HCT116 (cell line): ENCODE results near the gene CAB39. TPM values are rescaled to one million over a fixed set of nuclear protein-coding genes. Genes with fewer than 3 reads are reported as not detected.
A peak's percentile ranks its signal among the peaks of the same experiment; 100 is the strongest.

Experiments used
- ATAC-seq: fragments of 200-7000 bp; cut with Tn5 transposase; 2 replicates; pipeline ENCODE4 v1.9.1; 2020; ENCODE audit warnings: mild to moderate bottlenecking, moderate library complexity
- BruUV-seq: library from RNA; stranded (reverse); fragments of 400-500 nt; replicated peaks from 2 replicates; lab custom pipeline; 2021; lab: Mats Ljungman, UMichigan
- CTCF ChIA-PET: fragments of 300-600 bp; sonication (Branson Sonifier 250); formaldehyde crosslinking; loops from one replicate; lab custom pipeline; 2021; ENCODE audit warnings: antibody characterized with exemption; lab: Charles Lee
- POLR2A ChIA-PET: fragments of 300-600, 350-600 bp; sonication (Branson Sonifier 250); formaldehyde crosslinking; loops from one replicate; lab custom pipeline; 2021; ENCODE audit warnings: antibody characterized with exemption; lab: Charles Lee
- RAD21 ChIA-PET, 2 experiments: fragments of 300-600 bp; sonication (Branson Sonifier 250); formaldehyde crosslinking; loops; one replicate each; lab custom pipeline; 2023; ENCODE audit warnings: low total read pairs in 2 of 2; ENCODE audit not compliant: uncharacterized antibody in 2 of 2, unreplicated experiment in 2 of 2, low non-redundant PET in 1 of 2; lab: Charles Lee
- DNase-seq: peaks from one replicate; pipeline ENCODE4 v3.0.0-alpha.2; 2010; ENCODE audit warnings: low read depth, low spot score
- H2AFZ ChIP-seq: fragments of 200-600 bp; shearing (Covaris generic), sonication (generic); 2 replicates; pipeline ENCODE4 v1.6.1; 2017; ENCODE audit warnings: low read depth, mixed run types, mixed read lengths, antibody characterized with exemption, low read length; ENCODE audit not compliant: poor library complexity, severe bottlenecking
- H3K27ac ChIP-seq: 2 replicates; pipeline ENCODE4 v1.5.1; 2012; ENCODE audit warnings: low read depth, low read length
- H3K27me3 ChIP-seq: fragments of 200-600 bp; sonication (generic); 2 replicates; pipeline ENCODE4 v1.6.1; 2016; ENCODE audit warnings: mixed run types, low read length, mixed read lengths; ENCODE audit not compliant: insufficient read depth
- H3K36me3 ChIP-seq, 2 experiments: fragments of 200-500 bp in 1 of 2; fragments of 200-600 bp in 1 of 2; sonication (Bioruptor generic) in 1 of 2; sonication (generic) in 1 of 2; 2 replicates each; pipeline versions ENCODE4 v1.5.1 to v1.6.1; 2014 to 2016; ENCODE audit warnings: low read length in 2 of 2, inconsistent platforms in 1 of 2, mixed read lengths in 1 of 2, mixed run types in 1 of 2; ENCODE audit not compliant: insufficient read depth in 2 of 2, control insufficient read depth in 1 of 2
- H3K4me1 ChIP-seq, 2 experiments: fragments of 200-600 bp in 1 of 2; sonication (generic) in 1 of 2; 2 replicates each; pipeline versions ENCODE4 v1.5.1 to v1.6.1; 2012 to 2017; ENCODE audit warnings: low read length in 2 of 2, inconsistent platforms in 1 of 2, mild to moderate bottlenecking in 1 of 2, mixed read lengths in 1 of 2, mixed run types in 1 of 2, moderate library complexity in 1 of 2; ENCODE audit not compliant: insufficient read depth in 2 of 2, control insufficient read depth in 1 of 2
- H3K4me2 ChIP-seq: fragments of 200-600 bp; sonication (generic); 2 replicates; pipeline ENCODE4 v1.6.1; 2017; ENCODE audit warnings: mixed run types, low read length, mixed read lengths
- H3K4me3 ChIP-seq, 2 experiments: fragments of 200-600 bp in 1 of 2; sonication (generic) in 1 of 2; replicated peaks in 1 of 2; 2 replicates each; pipeline ENCODE4 v1.5.1; 2011 to 2016; ENCODE audit warnings: low read length in 2 of 2, control low read depth in 1 of 2, low read depth in 1 of 2, mild to moderate bottlenecking in 1 of 2, mixed read lengths in 1 of 2, mixed run types in 1 of 2
- H3K79me2 ChIP-seq: fragments of 200-600 bp; sonication (generic); 2 replicates; pipeline ENCODE4 v1.6.1; 2017; ENCODE audit warnings: mild to moderate bottlenecking, mixed run types, low read length, moderate library complexity, mixed read lengths; ENCODE audit not compliant: insufficient read depth
- H3K9ac ChIP-seq: fragments of 200-600 bp; sonication (generic); 2 replicates; pipeline ENCODE4 v1.6.1; 2016; ENCODE audit warnings: low read length, mixed read lengths
- H3K9me2 ChIP-seq: fragments of 200-600 bp; sonication (generic), shearing (Covaris generic); 2 replicates; pipeline ENCODE4 v1.6.1; 2017; ENCODE audit warnings: mixed run types, mild to moderate bottlenecking, moderate library complexity; ENCODE audit not compliant: insufficient read depth
- H3K9me3 ChIP-seq, 2 experiments: fragments of 200-500 bp in 1 of 2; fragments of 200-600 bp in 1 of 2; sonication (Bioruptor generic) in 1 of 2; sonication (generic) in 1 of 2; 2 replicates each; pipeline ENCODE4 v1.6.1; 2014 to 2017; ENCODE audit warnings: low read length in 2 of 2, mixed read lengths in 2 of 2, inconsistent platforms in 1 of 2, low read depth in 1 of 2, mild to moderate bottlenecking in 1 of 2, mixed run types in 1 of 2, moderate library complexity in 1 of 2; ENCODE audit not compliant: control insufficient read depth in 1 of 2, insufficient read depth in 1 of 2
- H4K20me1 ChIP-seq: fragments of 200-600 bp; sonication (generic), shearing (Covaris generic); 2 replicates; pipeline ENCODE4 v1.6.1; 2017; ENCODE audit warnings: mixed run types, mild to moderate bottlenecking, moderate library complexity; ENCODE audit not compliant: insufficient read depth
- CEBPB ChIP-seq: IDR thresholded peaks from 2 replicates; pipeline ENCODE4 v1.6.1; 2012; ENCODE audit warnings: low read depth
- EGR1 ChIP-seq: IDR thresholded peaks from 2 replicates; pipeline ENCODE4 v1.6.1; 2012; ENCODE audit warnings: low read depth
- ELF1 ChIP-seq: IDR thresholded peaks from 2 replicates; pipeline ENCODE4 v1.6.1; 2012; ENCODE audit warnings: low read depth, borderline replicate concordance
- EZH2 ChIP-seq: fragments of 200-600 bp; sonication (generic); IDR thresholded peaks from 2 replicates; pipeline ENCODE4 v1.6.1; 2017; ENCODE audit warnings: antibody characterized with exemption, mixed run types
- FOSL1 ChIP-seq: IDR thresholded peaks from 2 replicates; pipeline ENCODE4 v1.6.1; 2012; ENCODE audit warnings: low read depth
- MAX ChIP-seq: IDR thresholded peaks from 2 replicates; pipeline ENCODE4 v1.6.1; 2012
- POLR2AphosphoS5 ChIP-seq: IDR thresholded peaks from 2 replicates; pipeline ENCODE4 v1.6.1; 2011; ENCODE audit warnings: mild to moderate bottlenecking, low read depth, low read length, moderate library complexity
- RAD21 ChIP-seq: IDR thresholded peaks from 2 replicates; pipeline ENCODE4 v1.6.1; 2012; ENCODE audit warnings: low read depth, mild to moderate bottlenecking
- REST ChIP-seq: IDR thresholded peaks from 2 replicates; pipeline ENCODE4 v1.6.1; 2012; ENCODE audit warnings: low read depth
- TCF7L2 ChIP-seq: IDR thresholded peaks from 2 replicates; pipeline ENCODE4 v1.7.0; 2011; ENCODE audit warnings: borderline replicate concordance, inconsistent platforms; ENCODE audit not compliant: insufficient read depth, insufficient read length; ENCODE audit errors: extremely low read depth
- YY1 ChIP-seq: IDR thresholded peaks from 2 replicates; pipeline ENCODE4 v1.6.1; 2011; ENCODE audit warnings: low read length, low read depth, moderate library complexity, mild to moderate bottlenecking; ENCODE audit not compliant: insufficient replicate concordance; ENCODE audit errors: extremely low read depth
- ZBTB33 ChIP-seq: IDR thresholded peaks from 2 replicates; pipeline ENCODE4 v1.6.1; 2011; ENCODE audit warnings: mild to moderate bottlenecking, low read length, moderate library complexity; ENCODE audit not compliant: insufficient replicate concordance; ENCODE audit errors: extremely low read depth
- ZFX ChIP-seq: fragments of 450-650 bp; IDR thresholded peaks from 2 replicates; pipeline ENCODE4 v1.6.1; 2017
- intact Hi-C: fragments of 100-400 bp; cut with micrococcal nuclease; formaldehyde crosslinking; loops from 2 replicates; pipeline ENCODE4 v1.10.0; 2022
- total RNA-seq: library from RNA; stranded (reverse); gene quantifications from one replicate; pipeline ENCODE4 v1.2.1, GENCODE V29; 2021; ENCODE audit not compliant: unreplicated experiment

Gene CAB39
- total RNA-seq, 1 experiment from 2014 or later, result 63.6 TPM

- Histone ChIP-seq H2AFZ (no peak overlapping the region), H3K9me3 (no peaks in the 10 kb centered on the region), H3K4me1 (peaks cover 18 to 62% of the 10 kb centered on the region in 2 experiments)
- ATAC-seq, result no peak
- TF ChIP-seq YY1 (no peak), MAX (no peak), REST (no peak), POLR2AphosphoS5 (no peak), RAD21 (no peak), FOSL1 (no peak), ZFX (no peak), ELF1 (no peak), CEBPB (no peak), EGR1 (no peak), ZBTB33 (no peak), TCF7L2 (no peak), EZH2 (no peak)
- TF ChIP-seq, all 23 proteins: peak for 0
- H3K9me2 ChIP-seq, result no peaks in the 10 kb centered on the region
- RAD21 ChIA-PET, result no interaction called here
- DNase-seq, result no peak
- POLR2A ChIA-PET, result no interaction called here
- H3K79me2 ChIP-seq, result no peaks in the 10 kb centered on the region
- intact Hi-C loops, result no loop called here
- no peak overlapping the region for H3K4me3 ChIP-seq
- no peak overlapping the region for H3K27ac ChIP-seq
- H3K36me3 ChIP-seq, result no peaks in the 10 kb centered on the region
- no TSS peak for BruUV-seq
- H3K9ac ChIP-seq, result no peak overlapping the region
- peak overlapping the region; percentile 18 for H3K4me2 ChIP-seq
- no peaks in the 10 kb centered on the region for H3K27me3 ChIP-seq
- no peaks in the 10 kb centered on the region for H4K20me1 ChIP-seq
- CTCF ChIA-PET, result no interaction called here
Observed at GRCh38 chr2:230668939-230669303, 43.7 kb upstream of the CAB39 start.
